GM23248 (cell line): ENCODE data around the gene CSTB. TPM values are rescaled to one million over a fixed set of nuclear protein-coding genes. Genes with fewer than 3 reads are reported as not detected.

ENCODE experiments used
- DNase-seq: peaks from one replicate; pipeline ENCODE4 v3.0.0-alpha.2; 2015
- H2AFZ ChIP-seq: fragments of 200-600 bp; sonication (generic); 2 replicates; pipeline ENCODE4 v1.6.1; 2016; ENCODE audit warnings: antibody characterized with exemption
- H3F3A ChIP-seq: fragments of 200-600 bp; sonication (generic); 2 replicates; pipeline ENCODE4 v1.6.1; 2016; ENCODE audit warnings: mild to moderate bottlenecking, antibody characterized with exemption, mixed run types; ENCODE audit not compliant: insufficient read depth
- H3K27ac ChIP-seq: fragments of 200-600 bp; sonication (generic); 2 replicates; pipeline ENCODE4 v1.5.1; 2016; ENCODE audit warnings: mild to moderate bottlenecking
- H3K27me3 ChIP-seq: fragments of 200-600 bp; sonication (generic); replicated peaks from 2 replicates; pipeline ENCODE4 v1.6.1; 2016; ENCODE audit warnings: mild to moderate bottlenecking; ENCODE audit not compliant: insufficient read depth
- H3K36me3 ChIP-seq: fragments of 200-600 bp; sonication (generic); 2 replicates; pipeline ENCODE4 v1.6.1; 2016; ENCODE audit warnings: low read depth, mild to moderate bottlenecking
- H3K4me1 ChIP-seq: fragments of 200-600 bp; sonication (generic); 2 replicates; pipeline ENCODE4 v1.6.1; 2016; ENCODE audit warnings: mild to moderate bottlenecking; ENCODE audit not compliant: insufficient read depth
- H3K4me2 ChIP-seq: fragments of 200-600 bp; sonication (generic); one replicate; pipeline ENCODE4 v1.6.1; 2016; ENCODE audit warnings: mild to moderate bottlenecking; ENCODE audit not compliant: unreplicated experiment
- H3K4me3 ChIP-seq: fragments of 200-600 bp; sonication (generic); 2 replicates; pipeline ENCODE4 v1.5.1; 2016; ENCODE audit warnings: mild to moderate bottlenecking
- H3K79me2 ChIP-seq: fragments of 200-600 bp; sonication (generic); 2 replicates; pipeline ENCODE4 v1.6.1; 2016; ENCODE audit warnings: mild to moderate bottlenecking; ENCODE audit not compliant: insufficient read depth
- H3K9ac ChIP-seq: fragments of 200-600 bp; sonication (generic); 2 replicates; pipeline ENCODE4 v1.6.1; 2016; ENCODE audit warnings: mild to moderate bottlenecking
- H3K9me2 ChIP-seq: fragments of 200-600 bp; sonication (generic); 2 replicates; pipeline ENCODE4 v1.6.1; 2016; ENCODE audit warnings: mixed run types, mild to moderate bottlenecking, moderate library complexity; ENCODE audit not compliant: insufficient read depth
- H3K9me3 ChIP-seq: fragments of 200-600 bp; sonication (generic); one replicate; pipeline ENCODE4 v1.6.1; 2017; ENCODE audit warnings: low read depth
- H4K20me1 ChIP-seq: fragments of 200-600 bp; sonication (generic); 2 replicates; pipeline ENCODE4 v1.6.0; 2016; ENCODE audit not compliant: insufficient read depth
- EZH2 ChIP-seq: fragments of 200-600 bp; sonication (generic); IDR thresholded peaks from 2 replicates; pipeline ENCODE4 v1.6.1; 2018; ENCODE audit warnings: antibody characterized with exemption, mild to moderate bottlenecking; ENCODE audit not compliant: insufficient read depth, poor library complexity, severe bottlenecking
- EZH2phosphoT487 ChIP-seq: fragments of 200-600 bp; sonication (generic); IDR thresholded peaks from 2 replicates; pipeline ENCODE4 v1.6.1; 2018; ENCODE audit warnings: antibody characterized with exemption, moderate library complexity, mild to moderate bottlenecking, low read depth; ENCODE audit not compliant: insufficient read depth
- WGBS, 2 experiments: methylation state at CpG; one replicate each; pipeline ENCODE4 v1.1.6; 2015 to 2017; ENCODE audit warnings: low lambda C conversion rate in 2 of 2, low coverage in 1 of 2; ENCODE audit errors: missing lambda C conversion rate in 2 of 2; 5-methylcytosine and 5-hydroxymethylcytosine counted together
- in situ Hi-C: fragments of 300-500 bp; cut with MboI; formaldehyde crosslinking; loops from 2 replicates; pipeline ENCODE4 v1.15.0; 2020
- polyA plus RNA-seq: library from polyadenylated mRNA; unstranded; fragments of >200 nt; fragmentation: Nextera tagmentation; extraction: Ambion mirVana; gene quantifications from 2 replicates; pipeline ENCODE4 v1.2.1, GENCODE V29; 2016
- small RNA-seq: library from RNA; depleted of rRNA; stranded (forward); fragments of <200 nt; gene quantifications from one replicate; pipeline ENCODE3, GENCODE V24; 2014; ENCODE audit warnings: low read depth, low replicate concordance
- total RNA-seq: library from RNA; depleted of rRNA; stranded (reverse); fragments of >200 nt; shearing (Covaris generic); gene quantifications from 2 replicates; pipeline ENCODE4 v1.2.3, GENCODE V29; 2014; rRNA removed

The CSTB gene
- total and polyA plus RNA-seq, 2 experiments from 2014 or later = 6.7 to 95.0 TPM

GRCh38 chr21:43728154-43728466 is 48.0 kb downstream of the CSTB start:
- Histone ChIP-seq H3K27ac (peak overlapping the region; percentile 86), H3K36me3 (no peaks in the 10 kb centered on the region), H3K4me2 (peak overlapping the region; percentile 71), H3K9ac (peak overlapping the region; percentile 63), H3K4me1 (peaks cover 52% of the 10 kb centered on the region), H3K27me3 (no peaks in the 10 kb centered on the region), H3K9me2 (no peaks in the 10 kb centered on the region), H3K79me2 (peaks cover 78% of the 10 kb centered on the region), H3K4me3 (peak overlapping the region; percentile 45), H2AFZ (no peak overlapping the region; the same call in 1 of the 2 replicates), H3K9me3 (no peaks in the 10 kb centered on the region), H3F3A (peaks cover 28% of the 10 kb centered on the region), H4K20me1 (no peaks in the 10 kb centered on the region)
- in situ Hi-C loops = no loop called here
- TF ChIP-seq EZH2phosphoT487 (no peak), EZH2 (no peak)
- no peak for DNase-seq
- WGBS, 2 experiments = 8 to 23% methylated on average over 6 of the region's 7 CpGs

- Histone ChIP-seq H3K9ac (peak overlapping the region; percentile 63), H3K27ac (peak overlapping the region; percentile 86), H3F3A (peaks cover 25% of the 10 kb centered on the region), H3K9me2 (no peaks in the 10 kb centered on the region), H3K36me3 (no peaks in the 10 kb centered on the region), H3K79me2 (peaks cover 79% of the 10 kb centered on the region), H3K9me3 (no peaks in the 10 kb centered on the region), H3K4me2 (peak overlapping the region; percentile 71), H3K4me3 (peak overlapping the region; percentile 45), H4K20me1 (no peaks in the 10 kb centered on the region), H3K27me3 (no peaks in the 10 kb centered on the region), H3K4me1 (peaks cover 49% of the 10 kb centered on the region), H2AFZ (no peak overlapping the region)
- no peak for TF ChIP-seq EZH2
- TF ChIP-seq EZH2phosphoT487 = no peak
- 52 to 55% methylated on average over 10 of the region's 10 CpGs for WGBS, 2 experiments
- in situ Hi-C loops = no loop called here
- peak; percentile 36 for DNase-seq
Observed at GRCh38 chr21:43727519-43728153, 48.5 kb downstream of the CSTB start.

GRCh38 chr21:43726686-43727518 is 49.2 kb downstream of the CSTB start:
- DNase-seq = no peak

More at GRCh38 chr21:43726686-43727518, 49.2 kb downstream of the CSTB start:
- Histone ChIP-seq H4K20me1 (no peaks in the 10 kb centered on the region), H3K9me3 (no peaks in the 10 kb centered on the region), H3K27ac (peak overlapping the region; percentile 86), H3K4me2 (peak overlapping the region; percentile 71), H3K4me3 (no peak overlapping the region), H3K4me1 (peaks cover 41% of the 10 kb centered on the region), H3K9ac (peak overlapping the region; percentile 63), H2AFZ (no peak overlapping the region), H3F3A (peaks cover 25% of the 10 kb centered on the region), H3K9me2 (no peaks in the 10 kb centered on the region), H3K79me2 (peaks cover 82% of the 10 kb centered on the region), H3K36me3 (no peaks in the 10 kb centered on the region), H3K27me3 (no peaks in the 10 kb centered on the region)
- in situ Hi-C loops = no loop called here
- TF ChIP-seq EZH2phosphoT487 (no peak), EZH2 (no peak)
- 39 to 43% methylated on average over 21 of the region's 21 CpGs for WGBS, 2 experiments

Small RNA genes lying within 50 kb of the gene (small RNA-seq; reads per million reads assigned to genes)
- not detected for gene AP001052.1

Other genes with a start within 250 kb of the CSTB start
- 2.5 and 4.8 TPM in 2 replicates for gene HSF2BP, start 116.8 kb downstream of the CSTB start, total RNA-seq
- 1.6 TPM in 2 replicates for gene HSF2BP, start 116.8 kb downstream of the CSTB start, polyA plus RNA-seq
- gene RRP1B, start 116.7 kb downstream of the CSTB start, total RNA-seq = 14.0 and 15.0 TPM in 2 replicates
- gene RRP1B, start 116.7 kb downstream of the CSTB start, polyA plus RNA-seq = 12.9 and 13.6 TPM in 2 replicates
- gene PDXK, start 57.2 kb downstream of the CSTB start, total RNA-seq = 67.5 and 68.0 TPM in 2 replicates
- gene PDXK, start 57.2 kb downstream of the CSTB start, polyA plus RNA-seq = 81.8 and 89.7 TPM in 2 replicates
- gene RRP1, start 13.3 kb upstream of the CSTB start, total RNA-seq = 22.3 and 25.2 TPM in 2 replicates
- 17.6 and 18.0 TPM in 2 replicates for gene RRP1, start 13.3 kb upstream of the CSTB start, polyA plus RNA-seq
- gene AGPAT3, start 88.9 kb upstream of the CSTB start, total RNA-seq = 29.3 and 35.2 TPM in 2 replicates
- 12.2 and 12.3 TPM in 2 replicates for gene AGPAT3, start 88.9 kb upstream of the CSTB start, polyA plus RNA-seq
- gene TRAPPC10, start 236.0 kb upstream of the CSTB start, total RNA-seq = 21.0 and 23.1 TPM in 2 replicates
- gene TRAPPC10, start 236.0 kb upstream of the CSTB start, polyA plus RNA-seq = 9.9 and 10.3 TPM in 2 replicates